SK-MEL-5 (cell line): Measurements from ENCODE around the gene ARPP21. TPM values are rescaled to one million over a fixed set of nuclear protein-coding genes. Genes with fewer than 3 reads are reported as not detected.

Experiments used
- DNase-seq: peaks from one replicate; pipeline ENCODE4 v3.0.0-alpha.2; 2016; ENCODE audit warnings: low read depth, low spot score
- in situ Hi-C: cut with HindIII; loops from 2 replicates; pipeline ENCODE4 v1.10.0; 2016; ENCODE audit warnings: low sequenced_read_pairs, high pct_unique_total_duplicates, low pct_unique_long_range_greater_than_20kb
- total RNA-seq: library from RNA; depleted of rRNA; stranded (reverse); fragments of >200 nt; shearing (Covaris generic); gene quantifications from 2 replicates; pipeline ENCODE4 v1.2.3, GENCODE V29; 2014

ARPP21 gene
- total RNA-seq, 1 experiment from 2014 or later: not detected

DNA sequence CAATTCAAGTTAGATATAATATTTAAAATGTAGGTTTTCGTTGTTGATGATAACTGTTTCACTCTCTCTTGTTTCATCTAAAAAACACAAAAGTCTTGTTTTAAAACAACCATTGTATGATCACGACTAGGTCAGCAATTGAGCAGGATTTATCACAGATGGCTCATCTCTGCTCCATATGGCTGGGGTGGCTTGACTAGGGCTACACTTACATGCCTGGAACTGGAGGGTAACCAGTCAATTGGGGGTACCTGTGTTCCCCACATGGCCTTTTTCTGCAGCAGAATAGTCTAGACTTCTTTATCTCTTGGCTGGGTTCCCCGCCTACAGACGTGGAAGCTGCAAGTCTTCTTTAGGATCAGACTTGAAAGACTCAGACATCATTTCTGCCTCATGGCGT lies 103.9 kb downstream of the ARPP21 start:
- no peak for DNase-seq

DNA sequence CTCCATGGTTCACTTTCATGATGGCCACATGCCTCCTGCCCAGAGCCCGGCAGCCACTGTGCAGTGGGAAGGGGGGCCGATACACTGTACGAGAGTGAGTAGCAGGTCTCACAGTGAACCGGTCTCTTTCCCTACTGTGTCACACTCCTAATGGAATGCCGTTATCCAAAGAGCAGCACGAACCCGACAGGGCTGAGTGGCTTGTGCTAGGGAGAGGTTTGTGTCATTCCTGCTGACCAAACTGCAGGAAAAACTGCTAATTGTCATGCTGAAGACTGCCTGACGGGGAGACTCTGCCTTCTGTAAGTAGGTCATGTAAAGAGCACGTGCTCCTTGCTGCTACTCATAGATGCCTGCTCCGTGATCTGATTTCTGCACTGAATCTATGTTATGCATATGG lies 105.1 kb downstream of the ARPP21 start:
- DNase-seq: no peak
- in situ Hi-C loops: no loop called here

More for the DNA sequence above, 103.9 kb downstream of the ARPP21 start:
- in situ Hi-C loops: no loop called here

DNA sequence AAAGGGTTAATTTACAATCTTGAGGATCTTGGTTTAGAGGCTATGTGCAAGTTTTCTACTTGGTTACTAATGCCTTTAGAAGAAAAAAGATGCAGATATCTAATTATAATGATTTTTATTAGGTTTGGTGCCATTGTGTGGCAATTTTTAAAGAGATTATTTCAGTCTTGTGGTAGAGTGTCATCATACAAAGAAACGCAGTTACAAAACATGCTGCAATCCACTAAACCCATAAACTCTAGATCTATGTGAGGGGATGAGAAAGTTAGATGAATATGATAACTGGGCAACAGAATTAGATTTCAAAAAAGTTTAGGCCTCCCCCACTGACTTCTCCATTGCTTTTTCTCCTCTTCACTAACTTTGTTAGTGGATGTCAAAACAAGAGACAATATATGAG lies 106.0 kb downstream of the ARPP21 start:
- in situ Hi-C loops: no loop called here
- no peak for DNase-seq

DNA sequence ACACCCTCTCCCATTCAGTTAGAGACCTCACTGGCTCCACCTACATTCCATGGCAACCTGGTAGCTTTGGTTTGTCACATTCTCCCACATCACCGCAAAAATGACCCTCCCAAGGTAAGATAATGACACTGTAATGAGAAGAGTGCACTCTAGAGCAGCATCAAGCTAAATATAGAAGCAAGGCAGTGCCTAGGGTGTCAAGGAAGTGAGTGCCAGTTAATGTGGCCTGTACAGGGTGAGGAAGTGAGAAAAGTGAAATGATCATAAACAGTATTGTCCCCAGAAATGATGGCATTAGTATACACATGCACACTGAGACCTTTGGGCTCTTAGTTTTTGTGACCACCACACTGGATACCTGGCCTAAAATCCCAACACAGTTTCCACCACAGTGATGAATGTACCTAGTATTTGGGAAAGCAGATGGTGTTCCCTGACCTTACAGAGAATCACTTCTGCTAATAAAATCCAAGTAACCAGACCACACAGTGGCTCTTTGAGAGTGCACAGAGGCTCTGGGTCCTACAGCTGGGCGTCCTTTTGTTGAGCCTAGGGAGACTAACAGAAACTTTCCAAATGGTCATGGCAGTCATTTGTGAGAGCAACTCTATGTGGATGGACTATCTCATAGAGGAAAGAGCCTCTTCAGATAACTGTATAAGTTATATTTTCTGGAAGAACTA lies 106.6 kb downstream of the ARPP21 start:
- DNase-seq: no peak
- in situ Hi-C loops: no loop called here

DNA sequence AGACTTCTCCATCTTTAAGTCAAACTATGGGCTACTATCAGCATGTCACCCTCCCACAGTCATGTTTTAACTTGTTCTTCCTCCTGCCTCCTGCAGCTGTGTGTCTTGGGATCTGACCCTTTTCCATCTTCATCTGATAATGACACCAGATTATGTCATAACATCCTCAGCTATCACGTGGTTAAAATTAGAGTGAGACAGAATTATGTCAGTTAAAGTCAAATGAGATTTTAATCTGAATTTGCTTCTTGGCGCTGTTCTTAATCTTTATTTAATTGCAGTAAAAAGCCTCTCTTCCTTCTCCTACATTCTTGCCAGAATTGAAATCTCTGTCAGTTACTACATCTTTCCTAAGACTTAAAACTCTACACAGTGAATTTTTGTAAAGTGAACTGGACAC lies 107.2 kb downstream of the ARPP21 start:
- DNase-seq: no peak
- in situ Hi-C loops: no loop called here

DNA sequence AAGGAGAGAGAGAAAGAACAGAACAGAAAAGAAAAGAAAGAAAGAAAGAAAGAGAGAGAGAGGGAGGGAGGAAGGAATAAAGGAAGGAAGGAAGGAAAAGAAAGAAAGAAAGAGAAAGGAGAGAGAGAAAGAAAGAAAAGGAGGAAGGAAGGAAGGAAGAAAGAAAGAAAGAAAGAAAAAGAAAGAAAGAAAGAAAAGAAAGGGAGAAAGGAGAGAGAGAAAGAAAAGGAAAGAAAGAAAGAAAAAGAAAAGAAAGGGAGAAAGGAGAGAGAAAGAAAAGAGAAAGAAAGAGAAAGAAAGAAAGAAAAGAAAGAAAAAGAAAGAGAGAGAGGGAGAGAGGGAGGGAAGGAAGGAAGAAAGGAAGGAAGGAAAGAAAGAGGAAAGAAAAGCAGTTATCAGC lies 108.8 kb downstream of the ARPP21 start:
- in situ Hi-C loops: no loop called here

DNA sequence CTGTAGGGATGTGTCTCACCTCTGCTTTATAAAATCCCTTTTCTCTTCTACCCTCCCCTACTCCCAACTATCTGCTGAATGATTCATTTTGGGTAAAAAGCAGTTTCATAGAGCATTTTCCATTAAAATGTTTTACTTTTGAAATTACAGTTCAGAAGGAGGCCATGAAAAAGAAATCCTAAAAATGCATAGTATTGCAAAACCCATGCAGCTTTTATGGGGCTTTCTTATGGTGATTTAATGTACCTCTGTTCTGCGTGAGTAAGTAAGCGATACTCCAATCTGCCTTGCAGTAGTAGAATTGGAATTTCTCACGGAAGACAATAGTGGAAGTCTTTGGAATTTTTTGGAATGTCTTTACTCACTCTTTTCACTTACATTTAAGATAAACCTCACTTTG lies 111.9 kb downstream of the ARPP21 start:
- in situ Hi-C loops: no loop called here
- DNase-seq: no peak

More for the DNA sequence above, 108.8 kb downstream of the ARPP21 start:
- no peak for DNase-seq

DNA sequence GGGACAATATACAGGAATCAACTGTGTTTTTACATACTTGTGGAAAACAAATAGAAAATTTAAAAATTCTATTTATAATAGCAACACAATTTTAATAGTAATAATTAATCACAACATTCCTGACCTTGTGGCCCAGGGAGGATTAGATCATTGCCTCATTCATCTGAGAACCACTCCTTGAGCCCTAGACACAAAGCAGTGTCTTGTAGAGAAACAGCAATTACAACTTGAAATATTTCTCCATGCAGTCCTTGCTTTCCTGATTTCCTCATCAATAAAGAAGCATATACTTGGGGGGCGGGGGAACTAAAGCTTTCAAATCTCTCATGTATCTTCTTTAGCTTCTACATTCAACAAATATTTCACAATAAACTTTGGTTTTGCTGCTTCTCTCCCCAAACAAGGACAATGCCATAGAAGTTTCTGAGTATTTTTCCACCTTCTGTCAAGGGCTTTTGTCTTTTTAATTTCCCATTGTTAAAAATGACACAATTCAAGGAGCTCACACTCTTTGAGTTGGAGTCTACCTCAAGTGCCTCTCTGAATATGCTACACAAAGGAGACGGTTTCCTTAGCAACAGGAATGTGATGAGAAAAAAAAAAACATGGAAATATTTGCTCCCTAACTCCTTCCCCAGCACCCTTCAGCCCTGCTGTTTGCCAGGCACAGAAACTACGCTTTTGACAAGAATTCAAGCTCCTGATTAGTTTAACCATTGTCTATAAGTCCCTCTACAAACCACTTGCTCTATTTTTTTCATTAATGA lies 118.8 kb downstream of the ARPP21 start:
- in situ Hi-C loops: no loop called here
- DNase-seq: no peak

DNA sequence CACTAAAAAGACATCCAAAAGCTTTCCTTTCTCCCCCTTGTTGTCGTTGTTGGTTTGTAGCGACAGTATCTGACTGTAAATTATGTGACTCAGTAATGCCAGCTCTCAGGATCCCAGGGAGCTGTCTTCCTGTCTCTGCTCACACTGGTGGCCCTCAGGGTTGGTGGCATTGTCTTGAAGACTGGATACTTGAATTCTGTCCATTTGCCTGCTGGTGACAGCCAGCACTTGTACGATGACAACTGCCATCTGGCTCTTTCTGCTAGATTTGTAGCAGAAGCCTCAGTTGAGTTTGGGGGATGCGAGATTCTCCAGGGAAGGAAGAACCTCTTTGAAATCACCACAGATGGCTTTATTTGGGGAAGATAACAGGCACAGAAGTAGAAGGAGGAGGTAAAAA lies 120.8 kb downstream of the ARPP21 start:
- in situ Hi-C loops: no loop called here
- no peak for DNase-seq

DNA sequence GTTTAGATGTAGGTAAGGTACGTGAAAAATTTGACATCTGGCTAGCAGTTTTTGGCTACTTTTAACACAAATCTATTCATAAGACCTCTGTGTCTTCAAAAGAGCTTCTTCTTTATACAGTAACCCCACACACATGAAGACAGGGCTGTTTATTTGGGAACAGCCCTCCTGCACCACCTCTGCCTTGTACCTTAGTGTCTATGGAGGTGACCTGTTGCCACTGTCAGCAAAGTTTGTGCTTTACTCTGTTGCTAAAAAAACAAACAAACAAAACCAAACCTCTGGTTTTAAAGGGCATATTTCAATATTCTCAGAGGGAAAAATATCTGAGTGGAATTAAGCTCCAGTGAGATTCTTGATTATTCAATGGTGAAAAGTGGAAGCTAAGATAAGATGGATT lies 122.0 kb downstream of the ARPP21 start:
- DNase-seq: no peak
- in situ Hi-C loops: no loop called here

DNA sequence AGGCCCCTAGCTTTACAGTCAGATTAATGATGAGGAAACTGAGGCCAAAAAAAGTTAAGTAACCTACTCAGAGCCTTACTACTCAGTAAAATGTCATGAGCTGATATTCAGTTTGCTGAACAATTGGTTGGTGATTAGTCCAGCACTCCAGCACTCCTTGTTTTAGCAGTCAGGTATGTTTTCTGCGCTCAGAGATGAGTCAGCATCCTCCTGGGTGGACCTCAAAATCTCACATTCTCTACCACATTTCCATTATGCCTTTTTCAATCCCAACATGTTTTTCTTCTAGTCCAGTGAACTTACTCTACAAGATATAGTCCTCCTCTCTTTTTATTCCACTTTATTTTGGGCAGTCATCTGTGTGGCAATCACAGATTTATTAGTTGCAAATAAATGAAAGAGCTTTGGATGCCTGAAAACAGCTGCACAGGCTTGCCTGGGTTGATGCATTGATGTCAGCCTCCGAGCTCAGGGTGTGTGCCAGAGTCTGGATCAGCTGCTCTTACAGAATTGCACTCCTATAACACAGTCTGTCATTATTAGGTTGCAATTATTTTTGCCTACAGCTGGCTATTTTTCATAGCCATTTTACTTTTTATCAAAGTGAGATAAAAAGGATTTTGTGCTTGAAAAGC lies 133.2 kb downstream of the ARPP21 start:
- no peak for DNase-seq
- in situ Hi-C loops: no loop called here

DNA sequence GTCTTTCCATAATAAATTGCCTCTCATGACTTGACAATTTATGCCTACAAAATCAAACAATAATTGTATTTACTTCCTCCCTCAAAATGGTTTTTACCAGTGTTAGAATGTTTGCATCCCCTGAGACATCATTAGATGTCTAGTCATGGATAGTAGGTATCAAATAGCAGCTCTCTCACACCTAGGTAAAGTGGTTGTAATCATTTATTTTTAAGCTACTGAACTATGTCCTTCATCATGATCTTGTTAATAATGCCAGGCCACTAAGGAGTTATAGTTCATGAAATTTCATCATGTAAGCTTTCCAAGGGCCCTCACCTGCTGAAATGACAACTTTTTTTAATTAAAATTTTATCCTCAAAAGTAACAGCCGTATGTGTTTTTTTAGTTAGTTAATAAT lies 134.1 kb downstream of the ARPP21 start:
- DNase-seq: no peak
- in situ Hi-C loops: no loop called here

DNA sequence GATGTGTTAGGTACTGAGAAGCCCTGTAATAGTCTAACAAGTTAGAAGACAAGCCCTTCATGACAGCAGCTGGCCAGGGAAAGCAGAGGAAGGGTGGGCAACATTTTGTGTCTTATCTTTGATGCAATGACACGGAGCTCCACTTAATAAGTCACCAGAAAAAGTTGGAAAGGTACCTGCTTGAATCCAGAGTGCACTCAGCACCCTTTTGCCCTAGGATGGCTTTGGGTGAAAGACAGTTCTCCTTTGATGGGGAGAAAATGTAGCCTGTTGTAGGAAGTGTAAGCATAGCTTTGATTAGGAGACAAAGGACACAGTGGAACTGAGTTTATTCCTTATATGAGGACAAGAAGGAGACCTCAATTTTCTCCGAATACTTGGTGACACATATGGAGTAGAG lies 137.0 kb downstream of the ARPP21 start:
- in situ Hi-C loops: no loop called here
- DNase-seq: no peak

DNA sequence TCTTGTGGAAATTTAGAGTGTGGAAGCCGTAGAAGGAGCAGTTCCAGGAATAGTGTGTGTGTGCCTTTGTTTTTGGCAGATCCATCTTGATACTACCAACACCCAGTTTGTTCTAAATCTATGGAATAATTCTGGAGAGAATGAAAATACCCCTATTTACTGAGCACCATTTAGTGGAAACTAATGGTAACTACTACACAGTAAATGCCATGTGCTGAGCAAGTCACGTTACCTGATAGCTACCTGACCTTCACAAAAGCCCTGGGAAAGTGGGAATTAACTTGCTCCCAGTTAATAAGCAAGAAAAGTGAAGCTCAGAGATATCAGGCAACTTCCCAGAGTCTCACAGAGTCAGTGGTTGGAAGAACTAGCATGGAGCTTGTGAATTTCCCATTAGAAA lies 137.7 kb downstream of the ARPP21 start:
- peak; percentile 3 for DNase-seq
- in situ Hi-C loops: no loop called here

DNA sequence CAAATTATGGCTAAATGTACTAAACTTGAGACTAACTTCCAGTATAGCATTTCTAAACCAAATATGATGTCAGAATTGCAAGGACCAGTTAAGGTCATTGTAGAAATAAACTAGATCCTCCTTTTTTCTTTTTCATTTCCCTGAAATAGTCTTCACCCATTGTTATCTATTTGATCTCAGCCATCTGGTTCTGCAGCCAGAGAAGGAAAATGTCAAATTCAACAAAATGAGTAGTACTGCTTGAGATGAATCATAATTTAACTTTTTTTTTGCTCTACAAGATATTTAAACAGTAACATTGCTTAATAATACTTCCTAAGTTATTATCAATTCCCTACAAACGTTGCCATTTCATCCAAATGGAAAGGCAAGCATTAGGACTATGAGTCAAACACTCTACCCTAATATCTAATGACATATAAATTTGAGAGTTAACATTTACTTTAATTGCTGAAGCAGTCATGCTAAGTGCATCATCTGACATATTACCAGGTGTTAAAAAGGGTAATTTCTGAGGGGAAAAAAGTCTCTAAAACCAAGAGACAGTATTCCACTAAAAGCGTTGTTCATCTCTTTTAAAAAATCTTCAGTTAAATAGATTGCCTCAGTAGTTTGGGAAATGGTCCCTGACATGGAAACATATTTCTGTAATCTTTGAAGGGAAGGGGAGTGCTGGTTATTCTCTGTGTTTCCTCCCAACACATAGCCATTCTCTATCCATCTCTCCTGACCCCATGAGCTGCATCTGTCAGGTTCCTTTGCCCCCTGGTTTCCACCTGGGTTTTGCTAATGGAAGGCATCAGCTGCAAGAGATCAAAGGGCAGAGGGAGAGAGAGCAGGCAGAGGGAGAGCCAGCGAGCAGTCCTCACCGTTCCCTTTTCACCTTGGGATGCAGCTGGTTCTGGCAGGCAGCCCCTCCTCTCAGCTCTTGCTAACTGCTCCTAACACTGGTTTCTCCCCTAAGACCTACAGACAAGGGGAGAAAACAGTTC lies 138.5 kb downstream of the ARPP21 start:
- in situ Hi-C loops: no loop called here
- DNase-seq: no peak

DNA sequence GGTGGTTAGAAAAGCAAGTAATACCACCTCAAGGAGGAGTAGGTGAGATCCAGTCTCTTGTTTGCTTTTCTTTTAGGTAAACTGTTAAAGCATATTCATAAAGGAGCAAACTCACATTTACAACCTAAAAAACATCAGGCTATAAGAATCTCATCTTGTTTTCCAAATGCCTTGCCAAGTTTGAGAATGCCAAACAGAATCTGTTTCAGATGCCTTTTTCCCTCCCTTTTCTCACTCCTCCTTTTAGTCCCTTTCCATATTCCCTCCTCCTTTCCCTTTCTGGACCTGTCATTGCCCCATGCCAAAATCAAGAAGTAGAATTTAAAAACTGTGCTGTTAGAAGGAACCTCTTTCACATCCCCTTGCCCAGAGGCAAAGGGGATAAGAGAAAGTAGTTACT lies 140.3 kb downstream of the ARPP21 start:
- DNase-seq: no peak
- in situ Hi-C loops: no loop called here

DNA sequence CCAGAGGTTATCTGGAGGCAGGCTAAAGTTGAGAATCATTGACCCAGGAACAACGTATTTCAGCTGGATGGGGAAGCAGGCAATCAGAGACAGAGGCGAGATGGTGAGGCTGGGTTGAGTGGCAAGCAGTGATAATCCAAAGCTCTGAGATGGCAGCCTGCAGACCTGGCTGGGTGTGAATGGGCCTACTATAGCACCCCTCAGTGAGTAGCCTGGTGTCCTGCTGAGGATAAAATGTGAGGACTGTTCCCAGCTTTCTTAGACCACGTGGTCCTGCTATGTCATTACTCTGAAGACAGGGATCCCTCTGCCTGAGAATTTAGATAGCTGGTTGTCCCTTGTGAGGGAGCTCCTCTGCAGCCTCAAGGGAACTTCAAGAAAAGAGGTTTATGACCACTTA lies 141.5 kb downstream of the ARPP21 start:
- DNase-seq: no peak
- in situ Hi-C loops: no loop called here

DNA sequence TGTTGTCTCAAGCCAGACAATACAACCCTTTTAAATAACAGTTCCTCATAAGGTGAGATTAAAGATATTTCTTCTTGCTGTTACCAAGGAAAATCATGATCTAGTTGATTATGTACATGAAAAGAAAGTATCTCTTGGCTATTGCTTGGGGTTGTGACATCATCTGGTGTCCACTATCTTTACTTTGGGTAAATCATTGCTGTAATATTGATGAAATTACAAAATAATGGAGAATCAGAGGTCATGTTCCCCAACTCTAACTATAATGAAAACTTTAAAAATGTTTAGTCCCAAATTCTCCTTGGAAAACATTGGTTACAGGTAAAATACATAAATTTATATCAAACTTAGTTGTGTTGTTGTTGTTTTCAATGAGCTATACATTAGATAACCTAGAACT lies 142.2 kb downstream of the ARPP21 start:
- DNase-seq: no peak
- in situ Hi-C loops: no loop called here
